A673 (cell line): Measurements from ENCODE around the gene CEP85L. TPM values are rescaled to one million over a fixed set of nuclear protein-coding genes. Genes with fewer than 3 reads are reported as not detected.

Experiments used
- BruUV-seq: library from RNA; stranded (reverse); fragments of 400-500 nt; replicated peaks from 2 replicates; lab custom pipeline; 2021; lab: Mats Ljungman, UMichigan
- CTCF ChIA-PET: fragments of 300-600 bp; sonication (Branson Sonifier 250); formaldehyde crosslinking; loops from one replicate; lab custom pipeline; 2022; ENCODE audit warnings: antibody characterized with exemption; lab: Charles Lee
- POLR2A ChIA-PET: fragments of 300-600 bp; sonication (Branson Sonifier 250); formaldehyde crosslinking; loops from one replicate; lab custom pipeline; 2022; ENCODE audit warnings: antibody characterized with exemption; ENCODE audit not compliant: low non-redundant PET; lab: Charles Lee
- DNase-seq: peaks from one replicate; pipeline ENCODE4 v3.0.0-alpha.2; 2015; ENCODE audit warnings: low spot score
- H3K27ac ChIP-seq: fragments of 200-600 bp; sonication (generic); 2 replicates; pipeline ENCODE4 v1.5.1; 2016; ENCODE audit warnings: mixed run types, low read depth, mild to moderate bottlenecking, mixed read lengths, antibody characterized with exemption, low read length; ENCODE audit not compliant: poor library complexity, severe bottlenecking
- H3K27me3 ChIP-seq: fragments of 200-600 bp; sonication (generic); replicated peaks from 2 replicates; pipeline ENCODE4 v1.6.1; 2017; ENCODE audit warnings: mixed run types, low read depth, mild to moderate bottlenecking, mixed read lengths, antibody characterized with exemption, low read length; ENCODE audit not compliant: insufficient read depth, poor library complexity
- H3K36me3 ChIP-seq: fragments of 200-600 bp; sonication (generic); 2 replicates; pipeline ENCODE4 v1.6.1; 2016; ENCODE audit warnings: mixed run types, mild to moderate bottlenecking, mixed read lengths, antibody characterized with exemption, low read length; ENCODE audit not compliant: insufficient read depth, poor library complexity, severe bottlenecking
- H3K4me1 ChIP-seq: fragments of 200-600 bp; sonication (generic); 2 replicates; pipeline ENCODE4 v1.6.1; 2017; ENCODE audit warnings: mixed run types, mild to moderate bottlenecking, mixed read lengths, antibody characterized with exemption, low read length; ENCODE audit not compliant: insufficient read depth, poor library complexity, severe bottlenecking
- H3K4me3 ChIP-seq: fragments of 200-600 bp; sonication (generic); 2 replicates; pipeline ENCODE4 v1.5.1; 2016; ENCODE audit warnings: low read depth, mixed run types, mild to moderate bottlenecking, mixed read lengths, low read length; ENCODE audit not compliant: poor library complexity, severe bottlenecking
- H3K9me3 ChIP-seq: fragments of 200-600 bp; sonication (generic); 2 replicates; pipeline ENCODE4 v1.6.1; 2016; ENCODE audit warnings: mixed run types, low read depth, mild to moderate bottlenecking, mixed read lengths, antibody characterized with exemption, low read length; ENCODE audit not compliant: poor library complexity, severe bottlenecking
- CTCF ChIP-seq: fragments of 300-800, 200-600 bp; sonication (generic); conservative IDR thresholded peaks from 2 replicates; pipeline ENCODE4 v1.5.1; 2017; ENCODE audit warnings: low read depth, mild to moderate bottlenecking, antibody characterized with exemption, low read length, moderate library complexity, mixed read lengths
- EZH2 ChIP-seq: fragments of 200-600 bp; sonication (generic); IDR thresholded peaks from 2 replicates; pipeline ENCODE4 v1.6.1; 2017; ENCODE audit warnings: borderline replicate concordance, low read depth, mild to moderate bottlenecking, mixed read lengths, antibody characterized with exemption, low read length; ENCODE audit not compliant: poor library complexity, severe bottlenecking
- intact Hi-C: fragments of 100-400 bp; cut with micrococcal nuclease; formaldehyde crosslinking; loops from one replicate; pipeline ENCODE4 v1.10.0; 2022; ENCODE audit not compliant: unreplicated experiment
- total RNA-seq: library from RNA; stranded (reverse); gene quantifications from 2 replicates; pipeline ENCODE4 v1.2.3, GENCODE V29; 2021

Gene CEP85L
- total RNA-seq, 1 experiment from 2014 or later: 7.4 TPM

GRCh38 chr6:118678866-118679265 is 27.5 kb upstream of the CEP85L start:
- ChIA-PET CTCF (no interaction called here), POLR2A (no interaction called here)
- H3K27me3 ChIP-seq: no peaks in the 10 kb centered on the region
- intact Hi-C loops: no loop called here
- no peak for DNase-seq
- BruUV-seq: no TSS peak
- no peak for TF ChIP-seq CTCF
- no peak for TF ChIP-seq EZH2
- H3K9me3 ChIP-seq: no peaks in the 10 kb centered on the region
- H3K4me3 ChIP-seq: no peak overlapping the region
- H3K27ac ChIP-seq: no peak overlapping the region
- no peaks in the 10 kb centered on the region for H3K36me3 ChIP-seq
- H3K4me1 ChIP-seq: peaks cover 5% of the 10 kb centered on the region

GRCh38 chr6:118677193-118677592 is 25.8 kb upstream of the CEP85L start:
- Histone ChIP-seq H3K4me1 (peaks cover 5% of the 10 kb centered on the region), H3K36me3 (no peaks in the 10 kb centered on the region), H3K27me3 (no peaks in the 10 kb centered on the region), H3K4me3 (no peak overlapping the region), H3K9me3 (no peaks in the 10 kb centered on the region), H3K27ac (no peak overlapping the region)
- DNase-seq: peak; percentile 9
- ChIA-PET CTCF (no interaction called here), POLR2A (interaction anchor here (0.6 kb wide), 1 partner anchor 145 kb away, joined by 3 read pairs; no protein-coding TSS in a partner anchor)
- TF ChIP-seq CTCF: no peak
- no peak for TF ChIP-seq EZH2
- no TSS peak for BruUV-seq
- intact Hi-C loops: no loop called here

DNA sequence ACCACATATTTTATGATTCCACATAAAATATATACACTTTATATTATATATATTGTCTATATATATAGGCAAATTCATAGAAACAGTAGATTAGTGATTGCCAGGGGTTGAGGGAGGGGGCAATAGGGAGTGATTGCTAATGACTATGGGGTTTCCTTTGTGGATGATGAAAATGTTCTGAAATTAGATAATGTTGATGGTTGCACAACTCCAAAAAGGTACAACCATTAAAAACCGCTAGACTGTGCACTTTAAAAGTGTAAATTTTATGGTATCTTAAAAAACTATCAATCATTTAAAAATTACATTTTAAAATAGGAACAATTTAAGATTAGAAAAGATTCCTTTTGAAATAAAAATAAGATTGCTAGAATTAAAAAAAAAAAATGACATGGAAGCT is 23.8 kb upstream of the CEP85L start:
- TF ChIP-seq EZH2 (no peak), CTCF (no peak)
- no peak for DNase-seq
- Histone ChIP-seq H3K4me3 (no peak overlapping the region), H3K4me1 (peaks cover 5% of the 10 kb centered on the region), H3K9me3 (no peaks in the 10 kb centered on the region), H3K27me3 (no peaks in the 10 kb centered on the region), H3K27ac (no peak overlapping the region), H3K36me3 (no peaks in the 10 kb centered on the region)
- BruUV-seq: no TSS peak
- intact Hi-C loops: no loop called here
- CTCF ChIA-PET: no interaction called here
- POLR2A ChIA-PET: no interaction called here
